ENCODE data around the gene DST. TPM values are rescaled to one million over a fixed set of nuclear protein-coding genes. Genes with fewer than 3 reads are reported as not detected.

DST gene
- total RNA-seq, 1 donor from 2014 or later, result 442 TPM

- H3K4me1 Mint-ChIP-seq (ENCODE audit: low read depth, unreplicated experiment), result peaks cover 16% of the 10 kb centered on the region
- Histone ChIP-seq H3K9me3 (ENCODE audit: insufficient read depth, low read depth, low read length) (no peaks in the 10 kb centered on the region), H3K36me3 (ENCODE audit: insufficient read depth, low read length) (peaks cover 53% of the 10 kb centered on the region), H3K4me1 (ENCODE audit: insufficient read depth, low read length) (no peaks in the 10 kb centered on the region), H3K9ac (ENCODE audit: low read length) (no peak overlapping the region), H3K27me3 (ENCODE audit: insufficient read depth, low read length) (no peaks in the 10 kb centered on the region), H3K79me2 (ENCODE audit: insufficient read depth, low read length) (peaks cover 4% of the 10 kb centered on the region), H3K4me2 (ENCODE audit: low read length) (no peak overlapping the region), H3K27ac (ENCODE audit: low read depth, low read length) (no peak overlapping the region), H4K20me1 (ENCODE audit: insufficient read depth, low read length) (peaks cover 11% of the 10 kb centered on the region), H2AFZ (ENCODE audit: low read depth, low read length) (no peak overlapping the region), H3K4me3 (ENCODE audit: insufficient read depth, low read depth, low read length) (no peak overlapping the region)
- H3K4me3 Mint-ChIP-seq (ENCODE audit: unreplicated experiment), result no peak overlapping the region
- FAIRE-seq (no peak), DNase-seq (ENCODE audit: low read depth) (no peak)
- H3K27ac Mint-ChIP-seq (ENCODE audit: unreplicated experiment), result no peak overlapping the region
- H3K9me3 Mint-ChIP-seq (ENCODE audit: unreplicated experiment), result no peaks in the 10 kb centered on the region
- TF ChIP-seq EZH2 (IDR thresholded peaks at IDR 0.05; ENCODE audit: insufficient read depth, low read length), result no peak
- no peak for TF ChIP-seq CTCF (IDR thresholded peaks at IDR 0.05; ENCODE audit: insufficient read depth, low read depth, low read length)
- peaks cover 18% of the 10 kb centered on the region for H3K36me3 Mint-ChIP-seq (ENCODE audit: low read depth, unreplicated experiment)
- H3K27me3 Mint-ChIP-seq (ENCODE audit: low read depth, unreplicated experiment), result no peaks in the 10 kb centered on the region
Observed at GRCh38 chr6:56511591-56511990, 131.1 kb downstream of the DST start.

GRCh38 chr6:56510984-56511531 is 131.6 kb downstream of the DST start:
- peaks cover 4% of the 10 kb centered on the region for H3K79me2 ChIP-seq (ENCODE audit: insufficient read depth, low read length)
- Mint-ChIP-seq H3K4me1 (ENCODE audit: low read depth, unreplicated experiment) (peaks cover 16% of the 10 kb centered on the region), H3K4me3 (ENCODE audit: unreplicated experiment) (no peak overlapping the region), H3K9me3 (ENCODE audit: unreplicated experiment) (no peaks in the 10 kb centered on the region), H3K36me3 (ENCODE audit: low read depth, unreplicated experiment) (peaks cover 18% of the 10 kb centered on the region), H3K27ac (ENCODE audit: unreplicated experiment) (no peak overlapping the region), H3K27me3 (ENCODE audit: low read depth, unreplicated experiment) (no peaks in the 10 kb centered on the region)
- H3K9ac ChIP-seq (ENCODE audit: low read length), result no peak overlapping the region
- no peak overlapping the region for H3K4me3 ChIP-seq (ENCODE audit: insufficient read depth, low read depth, low read length)
- H3K9me3 ChIP-seq (ENCODE audit: insufficient read depth, low read depth, low read length), result no peaks in the 10 kb centered on the region
- no peak overlapping the region for H2AFZ ChIP-seq (ENCODE audit: low read depth, low read length)
- DNase-seq (ENCODE audit: low read depth) (no peak), FAIRE-seq (no peak)
- H3K27ac ChIP-seq (ENCODE audit: low read depth, low read length), result no peak overlapping the region
- no peak overlapping the region for H3K4me2 ChIP-seq (ENCODE audit: low read length)
- H3K36me3 ChIP-seq (ENCODE audit: insufficient read depth, low read length), result peaks cover 55% of the 10 kb centered on the region
- H4K20me1 ChIP-seq (ENCODE audit: insufficient read depth, low read length), result peaks cover 11% of the 10 kb centered on the region
- no peak for TF ChIP-seq EZH2 (IDR thresholded peaks at IDR 0.05; ENCODE audit: insufficient read depth, low read length)
- H3K4me1 ChIP-seq (ENCODE audit: insufficient read depth, low read length), result no peaks in the 10 kb centered on the region
- no peaks in the 10 kb centered on the region for H3K27me3 ChIP-seq (ENCODE audit: insufficient read depth, low read length)

DNA sequence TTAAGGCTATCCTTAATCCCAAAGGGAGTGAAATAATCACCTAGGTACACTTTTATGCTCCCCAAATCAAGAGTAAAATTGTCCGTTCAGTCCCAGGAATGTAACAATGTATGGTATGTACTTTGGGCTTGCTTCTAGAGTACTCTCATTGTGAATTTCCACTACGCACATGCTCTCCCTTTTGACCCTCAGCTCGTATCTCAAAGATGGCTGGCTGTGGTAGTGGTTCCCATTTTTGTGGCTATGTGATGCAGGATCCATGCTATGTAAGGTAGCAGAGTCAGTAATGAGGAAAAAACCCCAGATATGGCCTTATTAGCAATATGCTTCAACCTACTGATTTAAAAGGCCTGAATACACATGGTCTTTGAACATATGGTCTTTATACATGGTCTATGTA is 133.7 kb downstream of the DST start:
- Mint-ChIP-seq H3K27me3 (ENCODE audit: low read depth, unreplicated experiment) (no peaks in the 10 kb centered on the region), H3K36me3 (ENCODE audit: low read depth, unreplicated experiment) (peaks cover 15% of the 10 kb centered on the region), H3K4me1 (ENCODE audit: low read depth, unreplicated experiment) (peaks cover 13% of the 10 kb centered on the region), H3K27ac (ENCODE audit: unreplicated experiment) (no peak overlapping the region), H3K9me3 (ENCODE audit: unreplicated experiment) (no peaks in the 10 kb centered on the region), H3K4me3 (ENCODE audit: unreplicated experiment) (no peak overlapping the region)
- no peaks in the 10 kb centered on the region for H3K27me3 ChIP-seq (ENCODE audit: insufficient read depth, low read length)
- H3K4me2 ChIP-seq (ENCODE audit: low read length), result no peak overlapping the region
- TF ChIP-seq EZH2 (IDR thresholded peaks at IDR 0.05; ENCODE audit: insufficient read depth, low read length), result no peak
- TF ChIP-seq CTCF (IDR thresholded peaks at IDR 0.05; ENCODE audit: insufficient read depth, low read depth, low read length), result no peak
- H3K79me2 ChIP-seq (ENCODE audit: insufficient read depth, low read length), result peaks cover 4% of the 10 kb centered on the region
- H2AFZ ChIP-seq (ENCODE audit: low read depth, low read length), result no peak overlapping the region
- H3K4me1 ChIP-seq (ENCODE audit: insufficient read depth, low read length), result no peaks in the 10 kb centered on the region
- H3K9me3 ChIP-seq (ENCODE audit: insufficient read depth, low read depth, low read length), result no peaks in the 10 kb centered on the region
- H3K36me3 ChIP-seq (ENCODE audit: insufficient read depth, low read length), result peaks cover 56% of the 10 kb centered on the region
- peak; percentile 55 for DNase-seq (ENCODE audit: low read depth)
- H3K9ac ChIP-seq (ENCODE audit: low read length), result no peak overlapping the region
- no peak for FAIRE-seq
- no peak overlapping the region for H3K27ac ChIP-seq (ENCODE audit: low read depth, low read length)
- H4K20me1 ChIP-seq (ENCODE audit: insufficient read depth, low read length), result peaks cover 11% of the 10 kb centered on the region
- H3K4me3 ChIP-seq (ENCODE audit: insufficient read depth, low read depth, low read length), result no peak overlapping the region

Measured in astrocyte (in vitro differentiated cells and primary cell).